ENCODE data around the gene ARHGAP15.
A peak's percentile ranks its signal among the peaks of the same experiment; 100 is the strongest.

ARHGAP15 gene

DNA sequence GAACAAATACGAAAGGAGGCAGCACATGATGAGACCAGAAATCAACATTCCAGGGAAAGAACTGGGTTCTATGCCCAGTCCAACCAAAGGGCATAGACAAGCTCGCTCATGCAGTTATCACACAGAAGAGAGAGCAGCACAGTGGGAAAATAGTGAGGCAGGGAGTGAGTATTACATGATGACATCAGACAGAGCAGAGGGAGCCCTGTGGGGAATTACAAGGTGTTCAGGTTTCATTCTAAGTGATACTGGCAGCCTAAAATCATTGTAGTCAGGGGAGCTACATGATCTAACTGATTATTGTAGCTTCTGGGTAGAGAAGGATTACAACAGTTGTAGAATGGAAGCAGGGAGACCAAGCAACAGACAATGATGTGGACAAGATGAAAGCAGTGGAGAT is 658.5 kb downstream of the ARHGAP15 start:
- POLR2A ChIA-PET (ENCODE audit: low non-redundant PET): no interaction called here

DNA sequence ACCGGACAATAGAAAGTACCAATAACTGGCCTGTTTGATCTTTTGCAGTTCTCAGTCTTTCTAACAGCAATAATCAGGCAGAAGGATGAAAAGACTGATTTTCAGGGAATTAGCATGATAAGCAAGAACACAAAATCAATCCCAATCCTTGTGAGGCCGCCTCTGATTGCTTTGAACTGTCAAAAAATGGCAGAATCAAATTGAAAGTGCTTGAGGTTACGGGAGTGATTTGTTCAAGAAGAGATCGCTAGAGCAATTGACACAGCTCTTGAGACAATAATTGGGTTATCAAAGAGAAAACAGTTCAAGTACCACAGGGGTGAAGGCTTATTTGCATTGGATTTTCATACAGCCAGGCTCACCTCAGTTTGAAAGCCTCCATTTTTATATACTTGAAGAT is 663.4 kb downstream of the ARHGAP15 start:
- no peak for DNase-seq (ENCODE audit: low spot score)
- CTCF ChIA-PET: no interaction called here
- POLR2A ChIA-PET (ENCODE audit: low non-redundant PET): no interaction called here
- no peak overlapping the region for H3K27ac ChIP-seq
- TF ChIP-seq, protein P1, sequence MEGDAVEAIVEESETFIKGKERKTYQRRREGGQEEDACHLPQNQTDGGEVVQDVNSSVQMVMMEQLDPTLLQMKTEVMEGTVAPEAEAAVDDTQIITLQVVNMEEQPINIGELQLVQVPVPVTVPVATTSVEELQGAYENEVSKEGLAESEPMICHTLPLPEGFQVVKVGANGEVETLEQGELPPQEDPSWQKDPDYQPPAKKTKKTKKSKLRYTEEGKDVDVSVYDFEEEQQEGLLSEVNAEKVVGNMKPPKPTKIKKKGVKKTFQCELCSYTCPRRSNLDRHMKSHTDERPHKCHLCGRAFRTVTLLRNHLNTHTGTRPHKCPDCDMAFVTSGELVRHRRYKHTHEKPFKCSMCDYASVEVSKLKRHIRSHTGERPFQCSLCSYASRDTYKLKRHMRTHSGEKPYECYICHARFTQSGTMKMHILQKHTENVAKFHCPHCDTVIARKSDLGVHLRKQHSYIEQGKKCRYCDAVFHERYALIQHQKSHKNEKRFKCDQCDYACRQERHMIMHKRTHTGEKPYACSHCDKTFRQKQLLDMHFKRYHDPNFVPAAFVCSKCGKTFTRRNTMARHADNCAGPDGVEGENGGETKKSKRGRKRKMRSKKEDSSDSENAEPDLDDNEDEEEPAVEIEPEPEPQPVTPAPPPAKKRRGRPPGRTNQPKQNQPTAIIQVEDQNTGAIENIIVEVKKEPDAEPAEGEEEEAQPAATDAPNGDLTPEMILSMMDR (conservative IDR thresholded peaks at IDR 0.05; ENCODE audit: low read depth): no peak

More for the DNA sequence above, 658.5 kb downstream of the ARHGAP15 start:
- TF ChIP-seq, protein P1 (conservative IDR thresholded peaks at IDR 0.05; ENCODE audit: low read depth): no peak
- DNase-seq (ENCODE audit: low spot score): no peak
- CTCF ChIA-PET: no interaction called here
- no peak overlapping the region for H3K27ac ChIP-seq

- TF ChIP-seq, protein P1 (conservative IDR thresholded peaks at IDR 0.05; ENCODE audit: low read depth): no peak
- DNase-seq (ENCODE audit: low spot score): no peak
- ChIA-PET POLR2A (ENCODE audit: low non-redundant PET) (no interaction called here), CTCF (interaction anchor here (0.9 kb wide), 1 partner anchor 13 kb away, joined by 4 read pairs; no protein-coding TSS in a partner anchor)
- H3K27ac ChIP-seq: no peak overlapping the region
These were observed 664.2 kb downstream of the ARHGAP15 start for GRCh38 chr2:143793381-143793780.

DNA sequence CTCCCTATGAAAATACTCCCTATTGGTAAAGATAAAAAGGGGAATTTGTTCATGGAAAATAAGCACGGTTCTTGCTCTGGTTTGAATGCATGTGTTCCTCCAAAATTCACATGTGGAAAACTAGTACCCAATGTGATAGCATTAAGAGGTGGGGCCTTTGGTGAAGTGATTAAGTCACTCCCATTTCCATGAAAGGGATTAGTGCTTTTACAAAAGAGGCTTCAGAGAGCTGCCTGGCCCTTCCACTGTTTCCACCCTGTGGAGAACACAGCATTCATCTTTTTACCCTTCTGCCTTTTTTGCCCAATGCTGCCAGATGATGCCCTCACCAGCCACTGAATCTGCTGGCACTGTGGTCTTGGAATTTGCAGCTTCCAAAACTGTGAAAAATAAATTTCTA is 666.8 kb downstream of the ARHGAP15 start:
- TF ChIP-seq, protein P1 (conservative IDR thresholded peaks at IDR 0.05; ENCODE audit: low read depth): no peak
- DNase-seq (ENCODE audit: low spot score): no peak
- ChIA-PET CTCF (no interaction called here), POLR2A (ENCODE audit: low non-redundant PET) (no interaction called here)
- H3K27ac ChIP-seq: no peak overlapping the region

DNA sequence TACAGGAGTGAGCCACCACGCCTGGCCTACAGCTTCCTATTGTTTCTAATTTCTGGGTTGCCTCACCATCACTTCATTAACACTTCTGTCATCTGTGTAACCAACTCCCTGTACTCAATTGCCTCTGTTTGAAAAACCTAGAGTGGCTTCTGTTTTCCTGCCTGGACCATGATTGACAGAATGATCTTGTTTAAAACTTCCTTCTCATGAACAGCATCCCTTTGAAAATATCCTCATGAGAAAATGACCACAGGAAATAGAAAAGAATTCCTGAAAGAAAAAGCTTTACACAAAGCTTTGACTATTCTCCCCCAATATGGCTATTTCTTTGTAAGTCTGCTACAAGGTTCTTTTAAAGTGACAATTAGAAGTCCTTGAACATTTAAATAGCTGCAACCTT is 672.3 kb downstream of the ARHGAP15 start:
- POLR2A ChIA-PET (ENCODE audit: low non-redundant PET): no interaction called here
- H3K27ac ChIP-seq: no peak overlapping the region
- TF ChIP-seq, protein P1 (conservative IDR thresholded peaks at IDR 0.05; ENCODE audit: low read depth): no peak
- DNase-seq (ENCODE audit: low spot score): no peak
- CTCF ChIA-PET: no interaction called here

DNA sequence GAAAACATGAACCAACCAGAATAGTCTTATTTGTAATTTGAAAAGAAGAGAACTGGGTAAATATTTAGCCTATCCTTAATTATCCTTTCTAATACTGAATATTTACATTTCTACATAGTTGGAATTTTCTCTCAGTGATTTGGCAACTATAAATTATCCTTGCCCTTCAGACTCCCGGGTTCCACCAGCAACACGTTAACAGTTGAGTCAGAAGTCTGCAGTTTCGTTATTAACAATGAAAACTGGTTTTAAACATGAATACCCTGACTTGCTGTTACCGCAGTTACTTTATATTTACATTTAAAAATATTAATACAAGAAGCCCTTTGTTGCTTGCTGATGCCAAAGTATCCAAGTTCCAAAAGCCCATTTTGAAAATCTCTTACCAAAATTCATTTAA is 673.0 kb downstream of the ARHGAP15 start:
- peak; percentile 9 for DNase-seq (ENCODE audit: low spot score)
- H3K27ac ChIP-seq: no peak overlapping the region
- TF ChIP-seq, protein P1 (conservative IDR thresholded peaks at IDR 0.05; ENCODE audit: low read depth): no peak
- POLR2A ChIA-PET (ENCODE audit: low non-redundant PET): no interaction called here
- CTCF ChIA-PET: no interaction called here

All from RWPE1 (cell line).